Gastrocnemius medialis (tissue), 4 donors: ENCODE data around the gene SYTL2.

Experiments used
- CTCF ChIP-seq, 5 experiments: fragments of 450-650 bp in 3 of 5; fragments of 200-600 bp in 2 of 5; sonication (generic) in 2 of 5; IDR thresholded peaks in 4 of 5; conservative IDR thresholded peaks in 1 of 5; 1 replicate in 4 of 5; 2 replicates in 1 of 5; pipeline ENCODE4 v1.5.1; 2016 to 2019; ENCODE audit warnings: antibody characterized with exemption in 5 of 5, mild to moderate bottlenecking in 3 of 5, moderate library complexity in 3 of 5
- POLR2A ChIP-seq, 2 donors: fragments of 450-650 bp; IDR thresholded peaks; one replicate each; pipeline ENCODE4 v1.6.1; 2017; ENCODE audit warnings: antibody characterized with exemption in 2 of 2, mild to moderate bottlenecking in 2 of 2, moderate library complexity in 2 of 2

GRCh38 chr11:85710917-85711316, 100.0 kb downstream of the SYTL2 start:
- TF ChIP-seq POLR2A (IDR thresholded peaks at IDR 0.05): no peak
- no peak for TF ChIP-seq CTCF (IDR thresholded peaks at IDR 0.05 in 4 of 5, conservative IDR thresholded peaks at IDR 0.05 in 1 of 5)
